Activated T-helper 17 cell treated with anti-CD3 and anti-CD28 coated beads, Interleukin-2, amount 50 U/mL, for 72 hours (primary cell): ENCODE measurements around the gene COL4A1. TPM values are rescaled to one million over a fixed set of nuclear protein-coding genes. Genes with fewer than 3 reads are reported as not detected.

Experiments used
- ATAC-seq: fragments of 150-1000 bp; cut with Tn5 transposase; replicated peaks from 2 replicates; pipeline ENCODE4 v1.10.0; 2021; ENCODE audit warnings: mild to moderate bottlenecking, moderate library complexity
- H3K27ac Mint-ChIP-seq: one replicate; pipeline ENCODE4 v1.8.0; 2022; ENCODE audit warnings: mixed read lengths
- H3K27me3 Mint-ChIP-seq: one replicate; pipeline ENCODE4 v1.8.0; 2022; ENCODE audit warnings: mixed read lengths
- H3K36me3 Mint-ChIP-seq: one replicate; pipeline ENCODE4 v1.8.0; 2022; ENCODE audit warnings: low read depth, mild to moderate bottlenecking, mixed read lengths
- H3K4me1 Mint-ChIP-seq: one replicate; pipeline ENCODE4 v1.8.0; 2022; ENCODE audit warnings: mixed read lengths
- H3K4me3 Mint-ChIP-seq: one replicate; pipeline ENCODE4 v1.8.0; 2022; ENCODE audit warnings: mild to moderate bottlenecking, mixed read lengths
- H3K9me3 Mint-ChIP-seq: one replicate; pipeline ENCODE4 v1.8.0; 2022; ENCODE audit warnings: mixed read lengths
- total RNA-seq, 2 donors: library from RNA; stranded (reverse); gene quantifications; one replicate each; pipeline ENCODE4 v1.2.3, GENCODE V29; 2022

The COL4A1 gene
- total RNA-seq, 2 donors from 2014 or later: not detected

DNA sequence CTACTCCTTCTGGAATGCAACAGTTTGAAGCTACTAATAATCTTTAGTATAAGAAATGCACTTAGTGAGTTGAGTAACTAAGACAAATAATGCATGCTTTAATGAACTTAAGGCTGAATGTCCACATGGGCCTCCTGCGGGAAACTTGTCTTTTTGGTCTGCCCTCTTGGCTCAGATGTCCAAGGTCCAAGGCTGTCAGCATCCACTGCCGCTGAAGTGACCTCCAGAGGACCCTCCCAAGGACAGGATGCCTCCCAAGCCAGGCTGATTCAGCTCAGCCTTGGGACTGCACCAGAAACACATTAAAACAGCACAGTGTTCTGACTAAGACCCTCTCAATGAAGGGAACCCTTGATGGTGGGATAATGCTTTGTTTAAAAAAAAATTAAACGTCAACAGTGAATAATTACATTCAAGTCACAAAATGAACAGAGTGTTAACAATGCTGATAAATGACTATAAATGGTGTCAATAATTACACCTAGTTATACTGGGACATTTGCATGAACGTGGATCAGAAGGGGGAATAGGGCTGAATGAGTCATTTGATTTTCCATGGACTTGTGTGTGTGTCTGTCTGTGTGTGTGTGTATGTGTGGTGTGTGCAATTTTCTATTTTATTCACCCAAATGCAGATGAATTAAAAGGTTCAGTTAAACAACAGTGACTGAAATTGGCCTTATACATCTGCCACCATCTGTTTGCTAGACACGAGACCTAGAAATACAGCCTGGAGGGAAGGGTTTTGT, 150.5 kb downstream of the COL4A1 start:
- H3K4me3 Mint-ChIP-seq: no peak overlapping the region
- no peaks in the 10 kb centered on the region for H3K9me3 Mint-ChIP-seq
- ATAC-seq: no peak
- no peaks in the 10 kb centered on the region for H3K36me3 Mint-ChIP-seq
- no peaks in the 10 kb centered on the region for H3K27me3 Mint-ChIP-seq
- no peak overlapping the region for H3K27ac Mint-ChIP-seq
- no peaks in the 10 kb centered on the region for H3K4me1 Mint-ChIP-seq

DNA sequence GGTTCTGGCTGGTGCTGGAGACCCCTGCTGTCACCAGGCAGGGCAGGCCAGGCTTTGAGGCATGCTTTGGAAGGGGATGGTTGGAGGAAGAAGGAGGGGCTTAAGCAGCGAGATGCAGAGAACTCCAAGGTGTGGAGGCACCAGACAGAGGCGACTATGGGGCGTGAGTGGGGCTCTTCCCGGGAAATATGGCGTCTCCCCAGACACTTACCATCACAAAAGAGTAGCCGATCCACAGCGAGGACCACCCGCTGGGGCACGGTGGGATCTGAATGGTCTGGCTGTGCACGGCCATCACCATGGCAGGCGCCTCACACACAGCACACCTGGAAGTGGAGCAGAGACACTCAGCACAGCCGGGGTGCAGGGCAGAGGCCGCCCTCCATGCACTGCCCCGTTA, 151.9 kb downstream of the COL4A1 start:
- H3K27me3 Mint-ChIP-seq: no peaks in the 10 kb centered on the region
- no peaks in the 10 kb centered on the region for H3K4me1 Mint-ChIP-seq
- H3K36me3 Mint-ChIP-seq: no peaks in the 10 kb centered on the region
- H3K4me3 Mint-ChIP-seq: no peak overlapping the region
- ATAC-seq: no peak
- H3K9me3 Mint-ChIP-seq: no peaks in the 10 kb centered on the region
- no peak overlapping the region for H3K27ac Mint-ChIP-seq

DNA sequence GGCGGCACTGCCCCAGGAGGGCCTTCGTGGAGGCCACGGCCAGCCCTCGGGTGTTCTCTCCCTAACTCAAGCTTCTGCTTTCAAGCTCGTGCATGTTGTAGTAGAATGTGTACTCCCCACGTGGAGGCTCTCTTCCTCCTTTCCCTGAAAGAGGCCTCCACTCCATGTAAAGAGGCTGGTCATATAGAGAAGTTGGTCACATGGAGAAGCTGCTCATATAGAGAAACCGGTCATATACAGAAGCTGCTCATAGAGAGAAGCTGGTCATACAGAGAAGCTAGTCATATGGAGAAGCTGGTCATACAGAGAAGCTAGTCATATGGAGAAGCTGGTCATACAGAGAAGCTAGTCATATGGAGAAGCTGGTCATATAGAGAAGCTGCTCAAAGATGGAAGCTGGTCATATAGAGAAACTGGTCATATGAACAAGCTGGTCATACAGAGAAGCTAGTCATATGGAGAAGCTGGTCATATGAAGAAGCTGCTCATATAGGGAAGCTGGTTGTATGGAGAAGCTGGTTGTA, 152.5 kb downstream of the COL4A1 start:
- H3K36me3 Mint-ChIP-seq: no peaks in the 10 kb centered on the region
- ATAC-seq: peak; percentile 60
- H3K27ac Mint-ChIP-seq: no peak overlapping the region
- no peaks in the 10 kb centered on the region for H3K9me3 Mint-ChIP-seq
- no peak overlapping the region for H3K4me3 Mint-ChIP-seq
- no peaks in the 10 kb centered on the region for H3K4me1 Mint-ChIP-seq
- no peaks in the 10 kb centered on the region for H3K27me3 Mint-ChIP-seq

DNA sequence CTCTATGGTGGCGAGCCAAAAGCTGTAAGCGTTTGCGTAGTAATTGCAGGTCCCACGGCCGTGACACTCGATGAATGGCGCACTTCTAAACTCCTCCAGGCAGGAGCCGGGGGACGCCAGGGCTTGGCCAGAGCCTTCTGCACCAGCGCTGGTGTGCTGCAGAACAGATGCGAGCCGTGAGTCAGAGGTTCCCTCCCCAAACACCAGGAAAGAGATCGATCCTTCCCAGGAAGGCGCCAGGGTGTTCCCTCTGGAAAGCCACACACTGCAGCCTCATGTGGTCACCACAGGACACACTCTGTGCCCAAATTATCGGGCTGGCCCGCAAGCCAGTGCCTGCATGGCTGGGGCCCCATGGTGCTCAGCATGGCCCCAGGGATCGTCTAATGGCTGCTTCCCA, 154.6 kb downstream of the COL4A1 start:
- H3K4me3 Mint-ChIP-seq: no peak overlapping the region
- no peaks in the 10 kb centered on the region for H3K4me1 Mint-ChIP-seq
- peaks cover 3% of the 10 kb centered on the region for H3K27me3 Mint-ChIP-seq
- H3K9me3 Mint-ChIP-seq: no peaks in the 10 kb centered on the region
- no peak for ATAC-seq
- H3K27ac Mint-ChIP-seq: no peak overlapping the region
- H3K36me3 Mint-ChIP-seq: no peaks in the 10 kb centered on the region

DNA sequence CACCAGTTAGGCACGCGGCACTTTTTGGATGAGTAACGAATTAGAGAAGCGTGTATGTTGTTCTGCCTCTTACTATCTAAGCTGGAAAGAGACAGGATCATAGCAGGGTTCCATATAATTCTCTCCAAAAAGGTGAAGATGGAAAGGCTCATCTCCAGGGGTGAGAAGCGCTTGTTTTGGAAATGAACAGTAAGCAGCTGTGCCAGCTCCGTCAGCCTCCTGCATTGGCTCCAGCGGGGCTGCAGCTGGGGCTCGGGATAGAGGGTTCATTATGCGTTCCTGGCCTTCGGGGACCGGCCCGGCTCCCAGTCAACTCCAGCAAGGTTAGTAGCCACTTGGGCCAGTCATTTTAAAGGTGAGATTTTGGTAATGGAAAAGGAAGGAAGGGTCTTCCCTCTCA, 155.5 kb downstream of the COL4A1 start:
- Mint-ChIP-seq H3K27me3 (peaks cover 3% of the 10 kb centered on the region), H3K9me3 (no peaks in the 10 kb centered on the region), H3K4me1 (no peaks in the 10 kb centered on the region), H3K4me3 (no peak overlapping the region), H3K36me3 (no peaks in the 10 kb centered on the region), H3K27ac (no peak overlapping the region)
- no peak for ATAC-seq

DNA sequence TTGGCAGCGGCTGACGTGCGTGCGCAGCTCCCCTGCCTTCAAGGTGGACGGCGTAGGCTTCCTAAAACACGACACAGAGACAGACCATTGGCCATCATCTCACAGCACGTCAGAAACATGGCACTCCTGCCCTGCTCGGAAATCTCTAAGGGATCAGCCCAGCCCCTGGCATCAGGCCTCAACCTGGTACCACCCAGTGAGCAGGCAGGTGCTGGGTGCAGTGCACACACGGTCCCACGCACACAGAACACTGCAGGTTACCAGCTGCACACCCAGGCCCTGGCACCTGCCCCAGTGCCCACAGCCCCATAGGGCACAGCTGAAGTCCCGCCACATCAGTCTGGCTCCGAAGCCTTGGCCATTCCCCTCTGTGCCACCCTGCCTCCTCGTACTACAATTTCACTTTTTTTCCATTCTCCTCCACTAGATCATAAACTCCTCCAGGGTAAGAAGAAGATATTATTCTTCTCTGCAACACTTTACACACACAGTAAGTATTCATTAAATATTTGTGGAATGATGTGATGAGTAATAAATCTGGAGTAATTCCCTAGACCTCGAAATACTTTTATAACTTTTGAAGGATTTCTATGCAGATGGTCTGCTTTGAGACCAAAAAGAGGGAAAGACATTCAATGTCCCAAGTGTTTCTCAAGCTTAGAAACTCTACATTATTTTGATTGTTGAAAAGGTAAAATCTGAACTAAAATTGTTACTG, 156.4 kb downstream of the COL4A1 start:
- no peak for ATAC-seq
- no peak overlapping the region for H3K4me3 Mint-ChIP-seq

DNA sequence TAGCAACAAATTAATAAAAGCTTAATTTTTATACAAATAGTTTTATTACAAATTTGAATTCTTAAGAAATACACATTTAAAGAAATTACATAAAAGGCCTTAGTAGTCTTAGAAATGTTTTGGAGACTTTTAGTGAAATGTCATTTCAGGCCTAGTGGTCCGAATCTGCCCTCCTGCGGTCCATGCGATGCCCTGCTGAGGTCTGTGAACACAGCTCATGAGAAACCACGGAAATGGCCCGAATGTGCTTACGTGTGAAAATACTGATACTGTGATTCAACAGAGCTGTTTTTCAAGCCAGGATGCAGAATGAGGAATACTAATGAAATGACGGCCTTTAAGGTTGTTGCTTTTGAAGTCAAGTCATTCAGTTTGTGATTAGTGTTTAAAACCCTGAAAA, 157.9 kb downstream of the COL4A1 start:
- Mint-ChIP-seq H3K4me3 (no peak overlapping the region), H3K27ac (no peak overlapping the region), H3K4me1 (no peaks in the 10 kb centered on the region), H3K36me3 (no peaks in the 10 kb centered on the region), H3K27me3 (peaks cover 3% of the 10 kb centered on the region), H3K9me3 (no peaks in the 10 kb centered on the region)
- ATAC-seq: no peak

More for the DNA sequence above, 156.4 kb downstream of the COL4A1 start:
- no peak overlapping the region for H3K27ac Mint-ChIP-seq
- peaks cover 3% of the 10 kb centered on the region for H3K27me3 Mint-ChIP-seq
- H3K9me3 Mint-ChIP-seq: no peaks in the 10 kb centered on the region
- no peaks in the 10 kb centered on the region for H3K4me1 Mint-ChIP-seq
- H3K36me3 Mint-ChIP-seq: no peaks in the 10 kb centered on the region

DNA sequence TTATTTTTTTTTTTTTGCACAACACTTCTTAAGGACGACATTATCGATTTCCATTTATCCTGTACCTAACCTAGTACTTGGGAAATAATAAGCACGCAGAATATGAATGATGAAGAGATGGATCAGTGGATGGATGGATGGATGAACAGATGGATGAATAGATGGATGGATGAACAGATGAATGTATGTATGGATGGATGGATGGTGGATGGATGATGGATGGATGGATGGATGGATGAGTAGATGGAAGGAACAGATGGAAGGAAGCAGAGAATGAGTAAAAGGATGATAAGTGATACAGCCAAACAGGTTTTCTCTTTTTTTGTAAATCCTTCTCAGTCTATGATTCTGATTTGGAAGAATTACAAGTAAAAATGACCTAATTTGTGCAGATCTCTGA, 166.9 kb downstream of the COL4A1 start:
- Mint-ChIP-seq H3K9me3 (peaks cover 8% of the 10 kb centered on the region), H3K4me3 (no peak overlapping the region), H3K27ac (no peak overlapping the region), H3K4me1 (no peaks in the 10 kb centered on the region), H3K27me3 (peaks cover 22% of the 10 kb centered on the region), H3K36me3 (no peaks in the 10 kb centered on the region)
- ATAC-seq: no peak

DNA sequence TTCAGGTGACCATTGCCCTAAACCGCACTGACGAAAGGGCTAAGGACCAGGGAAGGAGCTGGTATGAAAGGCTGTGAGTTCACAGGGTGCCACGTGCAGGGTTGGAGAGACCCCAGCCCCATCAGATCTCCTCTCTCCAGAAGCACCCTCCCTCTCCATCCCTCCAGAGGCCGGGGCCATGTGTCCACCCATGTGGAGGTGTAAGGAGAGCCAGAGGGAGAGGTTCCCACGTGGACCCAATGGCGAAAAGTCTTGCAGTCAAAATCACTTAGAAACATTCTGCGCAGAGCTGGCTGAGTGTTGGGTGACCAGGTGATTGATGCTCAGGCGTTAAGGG, 168.3 kb downstream of the COL4A1 start:
- no peak for ATAC-seq
- Mint-ChIP-seq H3K4me1 (no peaks in the 10 kb centered on the region), H3K27ac (no peak overlapping the region), H3K9me3 (peaks cover 8% of the 10 kb centered on the region), H3K36me3 (no peaks in the 10 kb centered on the region), H3K4me3 (no peak overlapping the region), H3K27me3 (peaks cover 26% of the 10 kb centered on the region)

DNA sequence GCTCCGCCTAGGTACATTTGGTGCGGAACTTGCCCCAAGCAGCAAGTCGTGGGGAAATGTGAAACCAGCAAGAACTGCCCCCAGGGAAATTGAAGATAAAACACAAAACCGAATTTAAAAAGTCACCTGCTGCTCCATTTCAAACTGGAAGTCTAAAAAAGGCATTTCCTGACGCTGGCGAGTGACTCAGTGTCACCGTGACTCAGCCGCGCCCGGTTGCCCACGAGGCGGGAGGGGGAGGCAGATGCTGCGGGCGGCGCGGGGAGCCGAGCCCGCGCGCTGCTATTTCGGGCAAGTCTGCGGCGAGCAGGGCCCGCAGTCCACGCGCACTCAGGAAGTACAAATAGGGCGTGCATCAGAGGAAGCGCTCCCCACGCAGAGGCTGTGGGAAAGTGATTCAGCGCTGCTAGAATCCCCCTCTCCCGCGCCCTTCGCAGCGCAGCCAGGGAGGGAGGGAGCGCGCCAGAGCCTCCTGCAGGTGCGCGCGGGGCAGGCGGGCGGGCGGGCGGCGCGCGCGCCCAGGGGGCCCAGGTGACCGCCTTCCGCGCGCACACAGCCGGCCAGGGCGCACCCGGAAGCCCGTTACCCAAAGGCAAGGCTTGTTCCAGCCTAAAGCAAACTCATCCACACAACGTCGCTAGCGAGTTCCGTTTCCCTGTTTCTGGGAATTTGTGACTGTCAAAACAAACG, 168.8 kb downstream of the COL4A1 start:
- Mint-ChIP-seq H3K9me3 (peaks cover 8% of the 10 kb centered on the region), H3K36me3 (no peaks in the 10 kb centered on the region), H3K4me1 (no peaks in the 10 kb centered on the region), H3K4me3 (peak overlapping the region; percentile 77), H3K27me3 (peaks cover 27% of the 10 kb centered on the region), H3K27ac (peak overlapping the region; percentile 31)
- peak; percentile 86 for ATAC-seq

DNA sequence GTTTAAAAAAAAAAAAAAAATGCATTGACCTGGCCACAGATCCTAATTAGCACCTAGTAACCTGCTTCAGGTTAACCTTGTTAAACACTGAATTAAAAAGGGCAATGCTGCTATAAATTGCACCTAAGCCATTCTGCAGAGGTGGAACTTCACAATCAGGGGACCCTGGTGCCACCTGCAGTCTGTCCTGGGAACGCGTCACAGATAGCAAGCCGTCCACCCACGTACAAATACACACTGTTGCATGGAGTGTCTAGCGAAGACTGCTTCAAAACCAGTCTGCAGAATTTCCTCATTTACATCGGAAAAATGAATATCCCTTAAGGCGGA, 169.3 kb downstream of the COL4A1 start:
- H3K36me3 Mint-ChIP-seq: no peaks in the 10 kb centered on the region
- H3K4me3 Mint-ChIP-seq: peak overlapping the region; percentile 77
- H3K27me3 Mint-ChIP-seq: peaks cover 27% of the 10 kb centered on the region
- H3K9me3 Mint-ChIP-seq: peaks cover 4% of the 10 kb centered on the region
- peak overlapping the region; percentile 31 for H3K27ac Mint-ChIP-seq
- no peaks in the 10 kb centered on the region for H3K4me1 Mint-ChIP-seq
- ATAC-seq: peak; percentile 57

DNA sequence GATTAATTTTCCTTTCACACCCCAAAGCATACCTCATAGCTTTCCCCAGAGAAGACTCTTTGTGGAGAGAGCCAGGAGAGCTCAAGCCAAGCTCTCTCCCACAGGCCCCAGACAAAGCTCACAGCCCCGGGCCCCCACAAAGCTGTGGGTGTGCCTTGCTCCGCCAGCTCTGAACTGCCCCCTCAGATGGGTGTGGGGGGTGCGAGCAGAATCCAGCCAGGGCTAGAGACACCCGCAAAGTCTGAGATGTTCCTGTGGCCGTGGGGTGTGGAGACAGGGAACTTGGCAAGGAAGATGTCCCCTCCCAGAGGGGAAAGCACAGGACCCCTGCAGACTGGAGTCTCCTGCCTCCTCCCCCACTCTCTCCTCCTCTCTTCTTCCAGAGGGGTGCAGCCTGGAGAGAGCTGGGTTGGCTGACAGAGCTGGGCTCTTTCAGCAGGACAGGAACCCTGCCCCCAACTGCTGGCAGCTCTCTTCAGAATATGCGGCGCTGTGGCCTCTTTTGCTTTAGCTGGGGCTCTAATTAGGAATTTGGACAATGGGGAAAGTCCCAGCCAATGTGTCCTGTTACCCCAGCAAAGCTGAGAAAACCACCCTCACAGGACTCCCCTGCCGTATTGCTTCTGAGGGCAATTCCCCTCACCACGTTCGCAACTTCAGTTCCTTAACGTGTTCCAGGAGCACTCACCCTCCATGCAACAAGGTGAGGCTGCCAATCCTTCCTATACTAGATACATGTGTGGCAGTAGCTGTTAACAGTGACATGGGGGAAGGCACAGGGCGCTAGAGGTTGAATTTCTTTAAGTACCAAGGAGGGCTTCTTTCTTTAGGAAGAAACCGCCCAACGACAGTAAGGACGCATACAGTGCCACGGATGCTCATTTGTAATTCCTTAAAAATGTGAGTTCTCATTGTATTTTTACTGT, 170.0 kb downstream of the COL4A1 start:
- no peaks in the 10 kb centered on the region for H3K36me3 Mint-ChIP-seq
- H3K9me3 Mint-ChIP-seq: peaks cover 4% of the 10 kb centered on the region
- peak overlapping the region; percentile 77 for H3K4me3 Mint-ChIP-seq
- no peaks in the 10 kb centered on the region for H3K4me1 Mint-ChIP-seq
- no peak for ATAC-seq
- H3K27me3 Mint-ChIP-seq: peaks cover 27% of the 10 kb centered on the region
- peak overlapping the region; percentile 31 for H3K27ac Mint-ChIP-seq

DNA sequence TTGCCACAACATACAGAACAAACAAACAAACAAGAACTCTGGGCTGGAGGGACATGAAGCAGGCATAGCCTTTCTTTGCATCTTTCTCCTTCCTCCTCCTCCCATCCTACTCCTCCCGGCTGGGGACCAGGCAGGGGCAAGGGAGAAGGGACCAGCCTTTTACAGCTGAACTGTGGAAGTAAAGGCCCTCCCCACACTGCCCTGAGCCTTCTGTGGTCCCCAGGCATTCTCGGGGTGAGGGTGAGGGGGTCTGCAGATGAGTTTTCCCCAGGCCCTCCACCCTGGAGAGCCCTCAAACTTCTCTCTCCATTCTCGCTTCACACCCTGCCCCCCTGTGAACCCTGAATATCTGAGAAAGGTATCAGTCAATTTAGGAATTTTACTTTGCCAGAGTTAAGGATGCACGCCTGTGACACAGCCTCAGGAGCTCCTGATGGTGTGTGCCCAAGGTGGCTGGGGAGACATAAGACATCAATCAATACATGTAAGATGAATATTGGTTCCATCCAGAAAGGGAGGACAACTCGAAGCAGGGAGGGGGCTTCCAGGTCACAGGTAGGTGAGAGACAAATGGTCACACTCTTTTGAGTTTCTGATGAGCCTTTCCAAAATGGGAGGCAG, 170.9 kb downstream of the COL4A1 start:
- Mint-ChIP-seq H3K36me3 (no peaks in the 10 kb centered on the region), H3K4me3 (no peak overlapping the region), H3K9me3 (no peaks in the 10 kb centered on the region), H3K27me3 (peaks cover 27% of the 10 kb centered on the region), H3K27ac (no peak overlapping the region), H3K4me1 (no peaks in the 10 kb centered on the region)
- ATAC-seq: no peak

DNA sequence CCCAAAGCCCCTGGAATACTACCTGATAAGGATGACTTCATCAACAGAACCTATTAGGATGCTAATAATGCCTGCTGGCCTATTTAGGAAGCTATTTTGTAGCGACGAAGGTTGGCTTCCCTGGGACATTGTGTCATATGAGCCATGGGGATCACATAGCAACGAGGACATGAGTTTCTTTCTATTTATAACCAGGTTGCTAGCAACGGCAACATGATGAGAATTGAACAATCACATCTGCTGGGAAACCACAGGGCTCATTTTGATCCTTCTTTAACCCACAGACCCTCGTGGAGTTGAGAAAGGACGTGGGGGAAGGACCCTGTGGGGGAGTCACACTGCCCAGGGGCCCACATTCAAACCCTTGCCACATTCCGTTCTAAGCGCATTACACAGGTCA, 172.2 kb downstream of the COL4A1 start:
- H3K9me3 Mint-ChIP-seq: no peaks in the 10 kb centered on the region
- H3K36me3 Mint-ChIP-seq: no peaks in the 10 kb centered on the region
- no peak overlapping the region for H3K27ac Mint-ChIP-seq
- H3K4me3 Mint-ChIP-seq: no peak overlapping the region
- H3K4me1 Mint-ChIP-seq: no peaks in the 10 kb centered on the region
- no peak for ATAC-seq
- H3K27me3 Mint-ChIP-seq: peaks cover 31% of the 10 kb centered on the region
